Measurements from ENCODE around the gene RCHY1.

DNA sequence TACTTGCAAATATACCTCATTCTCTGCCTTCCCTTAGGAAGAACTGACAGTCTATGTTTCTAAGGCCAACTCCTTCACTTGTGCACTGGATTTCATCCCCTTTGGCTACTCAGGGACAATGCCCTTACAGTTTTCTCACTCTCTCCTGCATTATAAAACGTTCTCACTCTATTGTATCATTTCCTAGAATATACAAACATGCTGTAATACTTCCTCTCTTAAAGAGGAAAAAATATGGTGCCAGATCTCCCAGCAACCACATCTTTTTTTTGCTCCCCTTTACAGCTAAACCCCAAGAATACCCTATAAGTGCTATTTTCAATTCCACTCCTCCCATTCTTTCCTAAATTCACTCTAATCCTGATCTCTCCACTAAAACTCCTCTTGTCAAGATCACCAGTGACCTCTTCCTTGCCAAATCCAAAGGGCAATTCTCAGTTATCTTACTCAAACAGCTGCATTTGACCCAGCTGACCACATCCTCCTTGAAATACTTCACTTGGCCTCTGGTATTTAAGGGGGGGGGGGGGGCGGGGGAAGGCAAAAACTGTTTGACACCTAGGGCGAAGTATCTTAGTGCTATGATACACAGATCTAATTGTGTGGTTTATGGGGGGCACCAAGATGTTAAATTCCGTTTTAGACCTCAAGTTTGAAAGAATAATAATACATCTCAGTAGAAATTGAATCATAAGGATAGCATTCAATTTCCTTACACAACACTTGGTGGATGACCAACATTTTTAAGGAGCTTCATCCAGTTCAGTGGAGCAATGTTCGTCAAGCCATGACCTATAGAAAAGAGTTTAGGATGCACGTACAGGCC lies 1.6 kb downstream of the RCHY1 start:
- TF ChIP-seq POLR2A (IDR thresholded peaks at IDR 0.05), result no peak
- TF ChIP-seq, protein P1, sequence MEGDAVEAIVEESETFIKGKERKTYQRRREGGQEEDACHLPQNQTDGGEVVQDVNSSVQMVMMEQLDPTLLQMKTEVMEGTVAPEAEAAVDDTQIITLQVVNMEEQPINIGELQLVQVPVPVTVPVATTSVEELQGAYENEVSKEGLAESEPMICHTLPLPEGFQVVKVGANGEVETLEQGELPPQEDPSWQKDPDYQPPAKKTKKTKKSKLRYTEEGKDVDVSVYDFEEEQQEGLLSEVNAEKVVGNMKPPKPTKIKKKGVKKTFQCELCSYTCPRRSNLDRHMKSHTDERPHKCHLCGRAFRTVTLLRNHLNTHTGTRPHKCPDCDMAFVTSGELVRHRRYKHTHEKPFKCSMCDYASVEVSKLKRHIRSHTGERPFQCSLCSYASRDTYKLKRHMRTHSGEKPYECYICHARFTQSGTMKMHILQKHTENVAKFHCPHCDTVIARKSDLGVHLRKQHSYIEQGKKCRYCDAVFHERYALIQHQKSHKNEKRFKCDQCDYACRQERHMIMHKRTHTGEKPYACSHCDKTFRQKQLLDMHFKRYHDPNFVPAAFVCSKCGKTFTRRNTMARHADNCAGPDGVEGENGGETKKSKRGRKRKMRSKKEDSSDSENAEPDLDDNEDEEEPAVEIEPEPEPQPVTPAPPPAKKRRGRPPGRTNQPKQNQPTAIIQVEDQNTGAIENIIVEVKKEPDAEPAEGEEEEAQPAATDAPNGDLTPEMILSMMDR (IDR thresholded peaks at IDR 0.05), result no peak
- no peak for TF ChIP-seq EP300 (IDR thresholded peaks at IDR 0.05)
